HG03521 (cell line): ENCODE results near the gene CYB561D2.
A peak's percentile ranks its signal among the peaks of the same experiment; 100 is the strongest.

ENCODE experiments used
- ATAC-seq: cut with Tn5 transposase; IDR thresholded peaks from one replicate; pipeline ENCODE4 v1.9.1; 2021; ENCODE audit warnings: mild to moderate bottlenecking, moderate library complexity; ENCODE audit not compliant: unreplicated experiment

Gene CYB561D2

GRCh38 chr3:50323092-50323600, 27.5 kb upstream of the CYB561D2 start:
- ATAC-seq: no peak

GRCh38 chr3:50323614-50324199, 27.0 kb upstream of the CYB561D2 start:
- ATAC-seq: no peak

- ATAC-seq: no peak
Observed at GRCh38 chr3:50324351-50325112, 26.1 kb upstream of the CYB561D2 start.

- ATAC-seq: no peak
Observed at GRCh38 chr3:50325113-50325480, 25.6 kb upstream of the CYB561D2 start.

- ATAC-seq: no peak
Observed at GRCh38 chr3:50325497-50326181, 25.0 kb upstream of the CYB561D2 start.

- ATAC-seq: no peak
Observed at GRCh38 chr3:50326182-50326541, 24.5 kb upstream of the CYB561D2 start.

GRCh38 chr3:50327129-50327528, 23.5 kb upstream of the CYB561D2 start:
- no peak for ATAC-seq

- peak; percentile 78 for ATAC-seq
Observed at GRCh38 chr3:50327943-50328691, 22.5 kb upstream of the CYB561D2 start, which contains the start of gene TUSC2. TUSC2 (minus strand) TSS chr3:50328223; CDS start chr3:50328099, 124 bp downstream.

GRCh38 chr3:50330330-50330729, 20.3 kb upstream of the CYB561D2 start:
- no peak for ATAC-seq

GRCh38 chr3:50331364-50331907, 19.2 kb upstream of the CYB561D2 start:
- ATAC-seq: no peak

GRCh38 chr3:50333744-50334328, 16.8 kb upstream of the CYB561D2 start:
- no peak for ATAC-seq

- no peak for ATAC-seq
Observed at GRCh38 chr3:50334339-50335075, 16.2 kb upstream of the CYB561D2 start.

GRCh38 chr3:50336452-50337174, 14.0 kb upstream of the CYB561D2 start:
- ATAC-seq: peak; percentile 29

- peak; percentile 71 for ATAC-seq
Observed at GRCh38 chr3:50337175-50337861, 13.3 kb upstream of the CYB561D2 start.

- ATAC-seq: no peak
Observed at GRCh38 chr3:50338965-50339364, 11.7 kb upstream of the CYB561D2 start.

GRCh38 chr3:50339485-50340146, 11.0 kb upstream of the CYB561D2 start:
- ATAC-seq: no peak

GRCh38 chr3:50340147-50340447, 10.6 kb upstream of the CYB561D2 start:
- ATAC-seq: no peak
